ENCODE results near the gene CLPSL2. TPM values are rescaled to one million over a fixed set of nuclear protein-coding genes. Genes with fewer than 3 reads are reported as not detected.

CLPSL2 gene
- total and polyA plus RNA-seq, 2 donors (not counting 1 experiment from before 2014, with no cell fraction given) = not detected

DNA sequence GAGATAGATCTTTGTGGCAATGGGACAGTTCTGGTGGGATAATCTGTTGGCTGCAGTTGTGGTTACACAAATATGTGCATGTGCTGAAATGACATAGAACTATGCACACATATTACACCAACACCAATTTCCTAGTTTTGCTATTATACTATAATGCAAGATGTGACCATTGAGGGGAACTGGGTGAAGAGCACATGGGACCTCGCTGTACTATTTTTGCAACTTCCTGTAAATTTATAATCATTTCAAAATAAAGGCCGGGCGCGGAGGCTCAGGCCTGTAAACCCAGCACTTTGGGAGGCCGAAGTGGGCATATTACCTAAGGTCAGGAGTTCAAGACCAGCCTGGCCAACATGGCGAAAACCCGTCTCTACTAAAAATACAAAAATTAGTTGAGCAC is 30.9 kb upstream of the CLPSL2 start:
- ATAC-seq (ENCODE audit: low read depth) (no peak), DNase-seq (no peak)
- H3K4me2 ChIP-seq (replicated peaks; ENCODE audit: low read depth, low read length, poor library complexity, severe bottlenecking) = no peak overlapping the region
- 82% methylated on average over 4 of the region's 7 CpGs for WGBS (ENCODE audit: insufficient coverage)
- intact Hi-C loops (cut with micrococcal nuclease) = no loop called here
- H3K27me3 Mint-ChIP-seq = no peaks in the 10 kb centered on the region
- H3K79me2 ChIP-seq (ENCODE audit: control insufficient read depth, insufficient read depth, low read length) = no peaks in the 10 kb centered on the region
- no peak overlapping the region for H3K4me3 ChIP-seq (ENCODE audit: control extremely low read depth in 1 of 5, extremely low read depth in 1 of 5, insufficient read depth in 1 of 5, low read depth in 2 of 5, low read length in 4 of 5)
- H3K9ac ChIP-seq (ENCODE audit: low read length) = no peak overlapping the region
- H3K4me1 ChIP-seq (ENCODE audit: control insufficient read depth in 2 of 2, insufficient read depth in 2 of 2, low read length in 2 of 2) = no peaks in the 10 kb centered on the region
- H3K27me3 ChIP-seq (replicated peaks in 1 of 4; ENCODE audit: control extremely low read depth in 1 of 4, control insufficient read depth in 3 of 4, insufficient read depth in 4 of 4, low read length in 3 of 4) = no peaks in the 10 kb centered on the region
- H3K27ac Mint-ChIP-seq = no peak overlapping the region
- H4K20me1 ChIP-seq (ENCODE audit: control insufficient read depth, insufficient read depth, low read length, poor library complexity, severe bottlenecking) = no peaks in the 10 kb centered on the region
- no peaks in the 10 kb centered on the region for H3K4me1 Mint-ChIP-seq
- H2AFZ ChIP-seq (ENCODE audit: insufficient read depth, low read depth, low read length, poor library complexity, severe bottlenecking) = no peak overlapping the region
- ChIA-PET CTCF (interaction anchor here (0.7 kb wide), 1 partner anchor 350 kb away, joined by 3 read pairs; no protein-coding TSS in a partner anchor), POLR2A (no interaction called here)
- no peak overlapping the region for H3K4me3 Mint-ChIP-seq
- peaks cover 9% of the 10 kb centered on the region for H3K9me3 Mint-ChIP-seq (ENCODE audit: insufficient read depth)
- H3K27ac ChIP-seq (ENCODE audit: low read length in 2 of 2) = no peak overlapping the region
- no peak for TF ChIP-seq CTCF (IDR thresholded peaks at IDR 0.05)
- no peaks in the 10 kb centered on the region for H3K36me3 ChIP-seq (replicated peaks in 1 of 2; ENCODE audit: control extremely low read depth in 1 of 2, control insufficient read depth in 1 of 2, extremely low read depth in 1 of 2, insufficient read depth in 2 of 2, low read length in 1 of 2)
- H3K9me3 ChIP-seq (ENCODE audit: control extremely low read depth in 1 of 3, control insufficient read depth in 2 of 3, insufficient read depth in 1 of 3, low read length in 2 of 3) = peaks cover 0 to 9% (median 7%) of the 10 kb centered on the region in 3 donors

DNA sequence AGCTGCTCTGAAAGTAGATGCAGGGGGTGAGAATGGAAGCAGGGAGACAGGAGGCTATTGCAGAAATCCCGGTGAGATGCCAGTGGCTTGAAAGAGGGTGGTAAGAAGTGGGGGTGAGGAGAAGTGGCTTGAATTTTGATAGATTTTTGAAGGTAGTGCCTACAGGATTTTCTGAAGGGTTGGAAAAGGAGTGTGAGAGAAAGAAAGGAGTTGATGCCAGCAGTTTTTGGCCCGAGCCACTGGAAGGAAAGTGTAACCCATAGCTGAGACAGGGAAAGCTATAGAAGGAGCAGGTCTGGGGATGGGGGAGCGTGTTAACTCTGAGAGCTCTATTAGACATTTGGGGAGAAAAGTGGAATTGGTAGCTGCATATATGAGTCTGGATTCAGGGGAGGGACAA is 29.9 kb upstream of the CLPSL2 start:
- POLR2A ChIA-PET = no interaction called here
- CTCF ChIA-PET = interaction anchor here (0.7 to 1.0 kb wide), 2 partner anchors 163 to 349 kb away, joined by 3 read pairs; no protein-coding TSS in a partner anchor

More for the DNA sequence above, 29.9 kb upstream of the CLPSL2 start:
- Histone ChIP-seq H3K4me2 (replicated peaks; ENCODE audit: low read depth, low read length, poor library complexity, severe bottlenecking) (no peak overlapping the region), H3K27me3 (replicated peaks in 1 of 4; ENCODE audit: control extremely low read depth in 1 of 4, control insufficient read depth in 3 of 4, insufficient read depth in 4 of 4, low read length in 3 of 4) (no peaks in the 10 kb centered on the region), H3K4me1 (ENCODE audit: control insufficient read depth in 2 of 2, insufficient read depth in 2 of 2, low read length in 2 of 2) (no peaks in the 10 kb centered on the region), H2AFZ (ENCODE audit: insufficient read depth, low read depth, low read length, poor library complexity, severe bottlenecking) (no peak overlapping the region), H3K36me3 (replicated peaks in 1 of 2; ENCODE audit: control extremely low read depth in 1 of 2, control insufficient read depth in 1 of 2, extremely low read depth in 1 of 2, insufficient read depth in 2 of 2, low read length in 1 of 2) (no peaks in the 10 kb centered on the region), H3K27ac (ENCODE audit: low read length in 2 of 2) (no peak overlapping the region), H3K79me2 (ENCODE audit: control insufficient read depth, insufficient read depth, low read length) (no peaks in the 10 kb centered on the region), H3K9me3 (ENCODE audit: control extremely low read depth in 1 of 3, control insufficient read depth in 2 of 3, insufficient read depth in 1 of 3, low read length in 2 of 3) (peaks cover 0 to 9% (median 7%) of the 10 kb centered on the region in 3 donors), H3K4me3 (ENCODE audit: control extremely low read depth in 1 of 5, extremely low read depth in 1 of 5, insufficient read depth in 1 of 5, low read depth in 2 of 5, low read length in 4 of 5) (no peak overlapping the region), H3K9ac (ENCODE audit: low read length) (no peak overlapping the region), H4K20me1 (ENCODE audit: control insufficient read depth, insufficient read depth, low read length, poor library complexity, severe bottlenecking) (no peaks in the 10 kb centered on the region)
- H3K4me1 Mint-ChIP-seq = no peaks in the 10 kb centered on the region
- WGBS (ENCODE audit: insufficient coverage) = 98% methylated on average over 3 of the region's 3 CpGs
- H3K9me3 Mint-ChIP-seq (ENCODE audit: insufficient read depth) = peaks cover 9% of the 10 kb centered on the region
- H3K4me3 Mint-ChIP-seq = no peak overlapping the region
- no peak for TF ChIP-seq EZH2 (IDR thresholded peaks at IDR 0.05; ENCODE audit: borderline replicate concordance, insufficient read depth, low read depth, low read length, poor library complexity, severe bottlenecking)
- no peak for TF ChIP-seq CTCF (IDR thresholded peaks at IDR 0.05)
- intact Hi-C loops (cut with micrococcal nuclease) = no loop called here
- H3K27me3 Mint-ChIP-seq = no peaks in the 10 kb centered on the region
- DNase-seq = no peak
- ATAC-seq (ENCODE audit: low read depth) = no peak
- no peak overlapping the region for H3K27ac Mint-ChIP-seq
